ENCODE data around the gene GNB1.

- no peak for TF ChIP-seq POLR2A (IDR thresholded peaks at IDR 0.05; ENCODE audit: low read length)
- TF ChIP-seq GATA1 (IDR thresholded peaks at IDR 0.05; ENCODE audit: low read depth, low read length), result no peak
Measured at GRCh38 chr1:1778663-1779319, 112.1 kb downstream of the GNB1 start.

Measured in erythroblast (primary cell).